C4-2B (cell line): Measurements from ENCODE around the gene CNTROB.

Experiments
- H3K27ac ChIP-seq: fragments of 450-650 bp; 2 replicates; pipeline ENCODE4 v1.5.1; 2017
- ZFX ChIP-seq: fragments of 450-650 bp; IDR thresholded peaks from 2 replicates; pipeline ENCODE4 v1.6.1; 2017
- TF ChIP-seq, protein P1 (sequence below): fragments of 450-650 bp; conservative IDR thresholded peaks from 2 replicates; pipeline ENCODE4 v1.5.1; 2017; ENCODE audit warnings: mild to moderate bottlenecking

The CNTROB gene

DNA sequence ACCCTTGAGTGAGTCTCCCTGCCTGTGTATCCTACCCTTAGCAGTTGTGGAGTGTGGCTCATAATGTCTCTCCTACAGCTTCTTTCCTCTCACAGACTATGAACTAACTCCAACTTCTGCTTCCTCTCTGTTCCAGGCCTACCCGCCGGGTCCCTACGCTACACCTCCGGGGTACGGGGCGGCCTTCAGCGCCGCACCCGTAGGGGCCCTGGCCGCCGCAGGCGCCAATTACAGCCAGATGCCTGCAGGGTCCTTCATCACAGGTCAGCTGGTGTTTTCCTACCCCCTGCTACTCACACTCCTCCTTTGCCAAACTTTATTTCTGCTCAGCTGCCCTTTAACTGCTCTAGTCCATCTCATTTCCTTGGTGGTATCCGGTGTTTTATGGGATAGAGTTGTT lies 21.3 kb upstream of the CNTROB start:
- no peak for TF ChIP-seq ZFX
- TF ChIP-seq, protein P1, sequence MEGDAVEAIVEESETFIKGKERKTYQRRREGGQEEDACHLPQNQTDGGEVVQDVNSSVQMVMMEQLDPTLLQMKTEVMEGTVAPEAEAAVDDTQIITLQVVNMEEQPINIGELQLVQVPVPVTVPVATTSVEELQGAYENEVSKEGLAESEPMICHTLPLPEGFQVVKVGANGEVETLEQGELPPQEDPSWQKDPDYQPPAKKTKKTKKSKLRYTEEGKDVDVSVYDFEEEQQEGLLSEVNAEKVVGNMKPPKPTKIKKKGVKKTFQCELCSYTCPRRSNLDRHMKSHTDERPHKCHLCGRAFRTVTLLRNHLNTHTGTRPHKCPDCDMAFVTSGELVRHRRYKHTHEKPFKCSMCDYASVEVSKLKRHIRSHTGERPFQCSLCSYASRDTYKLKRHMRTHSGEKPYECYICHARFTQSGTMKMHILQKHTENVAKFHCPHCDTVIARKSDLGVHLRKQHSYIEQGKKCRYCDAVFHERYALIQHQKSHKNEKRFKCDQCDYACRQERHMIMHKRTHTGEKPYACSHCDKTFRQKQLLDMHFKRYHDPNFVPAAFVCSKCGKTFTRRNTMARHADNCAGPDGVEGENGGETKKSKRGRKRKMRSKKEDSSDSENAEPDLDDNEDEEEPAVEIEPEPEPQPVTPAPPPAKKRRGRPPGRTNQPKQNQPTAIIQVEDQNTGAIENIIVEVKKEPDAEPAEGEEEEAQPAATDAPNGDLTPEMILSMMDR: no peak
- no peak overlapping the region for H3K27ac ChIP-seq

DNA sequence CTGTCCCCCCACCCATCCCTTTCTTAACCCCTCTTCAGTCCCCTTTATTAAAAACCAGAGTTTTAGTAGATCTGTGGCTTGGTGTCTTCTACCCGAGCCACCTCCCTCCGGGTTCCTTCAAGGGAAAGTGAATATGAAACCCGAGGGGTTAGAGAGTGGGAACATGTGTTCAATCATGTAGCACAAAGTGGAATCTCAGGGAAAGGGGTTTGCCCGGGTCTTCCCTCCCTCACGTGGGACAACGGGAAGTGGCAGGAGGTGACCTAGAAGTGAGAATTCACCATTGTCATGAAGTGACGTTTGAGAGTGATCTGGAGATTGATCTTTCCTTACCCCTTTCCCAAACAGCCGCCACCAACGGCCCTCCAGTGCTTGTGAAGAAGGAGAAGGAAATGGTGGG lies 20.9 kb upstream of the CNTROB start:
- TF ChIP-seq ZFX: no peak
- TF ChIP-seq, protein P1: no peak
- H3K27ac ChIP-seq: no peak overlapping the region

DNA sequence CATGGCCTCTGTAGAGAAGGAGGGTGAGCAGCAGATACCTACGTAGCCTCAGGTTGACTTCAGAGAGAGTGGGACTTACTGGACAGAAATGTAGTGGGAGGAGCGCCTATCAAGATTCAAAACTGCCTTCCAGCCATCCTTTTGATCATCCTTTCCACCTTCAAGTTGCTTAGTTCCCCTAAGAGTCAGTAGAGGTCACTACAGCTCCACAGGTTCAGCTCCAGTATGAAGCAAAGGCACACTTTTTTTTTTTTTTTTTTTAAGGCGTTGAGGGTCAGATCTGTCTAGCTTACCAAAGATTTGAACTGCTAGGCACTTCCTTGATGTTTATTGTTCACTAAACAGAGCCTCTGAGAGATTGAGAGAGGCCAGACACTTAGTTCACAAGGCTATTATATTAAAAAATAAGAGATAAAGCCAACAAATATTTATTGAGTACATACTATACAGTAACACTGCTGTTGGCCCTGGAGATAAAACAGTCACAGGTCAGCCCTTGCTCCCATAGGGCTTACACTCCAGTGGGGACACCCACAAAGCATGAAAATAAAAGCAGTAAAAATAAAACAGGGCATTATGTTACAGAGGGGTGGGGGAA lies 19.0 kb upstream of the CNTROB start:
- no peak overlapping the region for H3K27ac ChIP-seq
- TF ChIP-seq, protein P1: peak; percentile 87
- TF ChIP-seq ZFX: no peak

DNA sequence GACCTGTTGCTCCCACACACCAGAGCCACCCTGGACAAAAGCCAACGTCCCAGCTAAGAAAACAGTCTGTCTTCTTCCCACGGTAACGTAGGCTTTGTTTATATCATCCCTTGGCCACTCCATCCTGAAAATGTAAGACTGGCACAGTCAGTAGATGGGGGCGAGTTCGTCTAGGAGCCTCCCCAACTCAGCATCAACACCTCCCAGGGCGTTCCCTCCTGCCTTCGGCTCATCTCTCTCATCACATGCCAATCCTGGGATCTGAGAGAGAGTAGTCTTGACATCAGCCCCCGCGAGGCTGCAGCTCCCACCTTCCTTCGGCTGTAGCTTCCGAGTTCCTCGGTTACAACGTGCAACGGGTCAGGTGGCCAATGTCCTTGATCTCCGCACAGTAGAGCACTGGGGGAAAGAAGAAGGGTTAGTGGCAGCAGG lies 16.8 kb upstream of the CNTROB start:
- TF ChIP-seq, protein P1: no peak
- no peak for TF ChIP-seq ZFX
- peak overlapping the region; percentile 88 for H3K27ac ChIP-seq

DNA sequence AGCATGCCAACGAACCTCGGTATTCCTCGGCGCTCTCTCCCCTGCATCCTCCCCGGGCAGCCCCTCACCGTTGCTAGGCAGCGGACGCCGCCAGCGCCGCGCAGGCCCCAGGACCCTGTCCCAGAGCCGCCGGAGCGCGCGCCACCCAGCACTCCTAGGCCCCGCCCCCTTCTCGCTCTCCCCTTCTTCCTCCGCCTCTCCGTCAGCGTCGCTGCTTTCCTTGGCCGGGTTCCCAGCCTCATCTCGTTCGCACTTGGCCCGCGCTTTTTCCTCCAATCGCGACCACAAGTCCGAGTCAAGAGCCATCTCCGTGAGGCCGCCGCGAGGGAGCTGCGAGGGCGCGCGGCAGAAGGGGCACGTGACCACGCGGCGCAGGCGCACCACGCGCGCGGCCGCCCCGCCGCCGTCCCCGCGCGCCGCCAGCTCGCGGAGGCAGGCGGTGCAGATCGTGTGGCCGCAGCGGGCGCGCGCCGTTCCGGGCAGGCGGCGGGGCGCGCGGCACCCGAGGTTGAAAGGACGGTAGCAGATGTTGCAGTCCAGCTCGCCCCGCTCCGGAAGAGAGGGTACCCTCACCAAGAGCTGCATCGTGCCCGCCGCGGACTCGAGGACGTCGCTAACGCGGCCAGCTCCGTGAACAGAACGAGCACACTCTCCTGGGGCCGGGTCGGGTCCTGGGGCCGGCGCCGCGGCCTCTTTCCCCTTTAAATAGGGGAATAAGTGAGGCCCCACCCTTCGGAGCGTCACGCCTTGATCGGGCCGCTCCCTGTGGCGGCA lies 16.2 kb upstream of the CNTROB start, which contains the start of gene RNF227:
TSS of gene RNF227 (minus strand) at position 679 of the 774 bp plus-strand sequence. CDS start at position 585, 94 bp downstream.
- peak within 1 kb of the TSS; percentile 88 for H3K27ac ChIP-seq

DNA sequence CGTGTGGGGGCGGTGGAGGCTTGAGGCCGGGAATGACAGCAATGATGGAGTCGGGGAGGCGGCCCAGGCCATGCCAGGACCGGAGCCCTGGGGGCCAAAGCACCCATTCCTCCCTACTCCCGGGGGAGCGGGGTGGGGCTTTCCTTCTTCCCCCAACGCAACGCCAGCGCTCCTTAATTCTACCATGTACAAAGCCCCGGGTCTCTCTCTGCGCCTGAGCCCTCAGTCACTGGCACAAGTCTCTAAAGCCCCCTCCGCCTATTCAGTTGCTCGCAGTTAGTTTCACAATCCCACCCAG lies 15.7 kb upstream of the CNTROB start:
- peak overlapping the region; percentile 88 for H3K27ac ChIP-seq
- TF ChIP-seq, protein P1: no peak
- no peak for TF ChIP-seq ZFX

More for the DNA sequence above, 16.2 kb upstream of the CNTROB start, which contains the start of gene RNF227:
- TF ChIP-seq ZFX: no peak
- TF ChIP-seq, protein P1: no peak

DNA sequence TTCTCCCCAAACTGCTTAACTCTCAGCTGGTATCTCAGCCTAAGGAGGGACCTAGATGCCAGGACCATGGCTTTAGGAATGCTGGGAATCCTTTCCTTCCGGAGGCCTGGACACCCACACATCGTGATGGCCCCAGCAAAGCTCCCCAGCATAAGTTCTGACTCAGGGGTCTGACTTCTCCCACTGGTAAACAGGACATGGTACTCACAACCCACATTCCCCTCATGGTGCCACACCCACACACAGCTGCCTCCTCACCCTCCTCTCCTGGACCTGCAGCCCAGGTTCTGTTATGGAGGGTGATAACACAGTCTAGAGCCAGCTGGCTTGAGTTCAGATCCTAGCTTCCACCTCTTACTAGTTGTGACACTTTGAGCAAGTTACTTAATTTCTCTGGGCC lies 15.2 kb upstream of the CNTROB start:
- H3K27ac ChIP-seq: peak overlapping the region; percentile 88

More for the DNA sequence above, 15.2 kb upstream of the CNTROB start:
- TF ChIP-seq, protein P1: no peak
- no peak for TF ChIP-seq ZFX
